ENCODE results near the gene HLA-DMB.

HLA-DMB gene

DNA sequence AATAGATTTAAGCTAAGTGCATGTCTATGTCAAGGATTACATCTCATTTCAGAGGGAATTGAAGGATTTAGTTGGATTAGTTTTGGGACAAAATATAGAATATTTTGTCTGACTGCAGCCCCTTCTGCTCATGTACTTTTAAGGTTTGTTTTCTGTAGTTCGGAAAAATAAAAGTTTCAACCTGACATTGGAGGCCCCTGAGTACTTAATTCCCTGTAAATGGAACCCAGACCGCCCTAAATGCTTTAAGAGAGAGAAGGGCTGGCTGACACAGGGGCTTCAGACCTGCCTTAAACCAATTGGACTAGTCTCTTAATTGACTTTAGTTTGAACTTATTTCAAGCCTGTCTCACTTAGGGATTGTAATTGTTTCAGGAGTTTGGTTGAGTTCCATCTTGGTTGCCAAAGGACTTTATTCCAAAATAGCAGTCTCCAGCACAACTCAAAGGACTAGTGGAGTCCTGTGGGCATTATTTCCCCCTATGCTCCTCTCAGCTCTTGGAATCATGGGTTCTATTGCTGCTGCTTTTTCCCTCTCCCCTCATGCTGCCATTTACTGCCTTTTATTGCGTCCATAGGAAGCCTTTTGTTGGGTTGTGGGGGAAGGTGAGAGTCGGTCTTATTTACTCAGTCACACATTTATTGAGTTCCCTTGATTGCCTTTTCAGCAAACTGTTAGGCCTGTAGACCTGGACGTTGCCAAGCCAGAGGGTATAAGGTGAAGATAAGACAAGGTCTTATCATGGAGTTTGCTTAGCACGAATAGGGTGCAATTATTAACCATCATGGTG is 42.1 kb upstream of the HLA-DMB start:
- no peak for TF ChIP-seq ZBTB7A (IDR thresholded peaks at IDR 0.05; ENCODE audit: low read depth)
- no peak for TF ChIP-seq YY1 (IDR thresholded peaks at IDR 0.05; ENCODE audit: low read depth)
- no peak for TF ChIP-seq NFIC (IDR thresholded peaks at IDR 0.05)
- TF ChIP-seq, protein P1, sequence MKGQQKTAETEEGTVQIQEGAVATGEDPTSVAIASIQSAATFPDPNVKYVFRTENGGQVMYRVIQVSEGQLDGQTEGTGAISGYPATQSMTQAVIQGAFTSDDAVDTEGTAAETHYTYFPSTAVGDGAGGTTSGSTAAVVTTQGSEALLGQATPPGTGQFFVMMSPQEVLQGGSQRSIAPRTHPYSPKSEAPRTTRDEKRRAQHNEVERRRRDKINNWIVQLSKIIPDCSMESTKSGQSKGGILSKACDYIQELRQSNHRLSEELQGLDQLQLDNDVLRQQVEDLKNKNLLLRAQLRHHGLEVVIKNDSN (IDR thresholded peaks at IDR 0.05), result no peak
- no peak for TF ChIP-seq TAF1 (IDR thresholded peaks at IDR 0.05; ENCODE audit: low read depth)
- TF ChIP-seq EP300 (IDR thresholded peaks at IDR 0.05; ENCODE audit: borderline replicate concordance), result no peak
- no peak for TF ChIP-seq FOXM1 (IDR thresholded peaks at IDR 0.05; ENCODE audit: borderline replicate concordance, low read depth)
- no peak for TF ChIP-seq CREB1 (IDR thresholded peaks at IDR 0.05; ENCODE audit: low read depth)
- TF ChIP-seq TEAD4 (IDR thresholded peaks at IDR 0.05), result no peak
- no peak for TF ChIP-seq TCF12 (IDR thresholded peaks at IDR 0.05; ENCODE audit: low read depth)
- TF ChIP-seq, protein P2, sequence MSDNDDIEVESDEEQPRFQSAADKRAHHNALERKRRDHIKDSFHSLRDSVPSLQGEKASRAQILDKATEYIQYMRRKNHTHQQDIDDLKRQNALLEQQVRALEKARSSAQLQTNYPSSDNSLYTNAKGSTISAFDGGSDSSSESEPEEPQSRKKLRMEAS (IDR thresholded peaks at IDR 0.05), result no peak
- TF ChIP-seq, protein P3, sequence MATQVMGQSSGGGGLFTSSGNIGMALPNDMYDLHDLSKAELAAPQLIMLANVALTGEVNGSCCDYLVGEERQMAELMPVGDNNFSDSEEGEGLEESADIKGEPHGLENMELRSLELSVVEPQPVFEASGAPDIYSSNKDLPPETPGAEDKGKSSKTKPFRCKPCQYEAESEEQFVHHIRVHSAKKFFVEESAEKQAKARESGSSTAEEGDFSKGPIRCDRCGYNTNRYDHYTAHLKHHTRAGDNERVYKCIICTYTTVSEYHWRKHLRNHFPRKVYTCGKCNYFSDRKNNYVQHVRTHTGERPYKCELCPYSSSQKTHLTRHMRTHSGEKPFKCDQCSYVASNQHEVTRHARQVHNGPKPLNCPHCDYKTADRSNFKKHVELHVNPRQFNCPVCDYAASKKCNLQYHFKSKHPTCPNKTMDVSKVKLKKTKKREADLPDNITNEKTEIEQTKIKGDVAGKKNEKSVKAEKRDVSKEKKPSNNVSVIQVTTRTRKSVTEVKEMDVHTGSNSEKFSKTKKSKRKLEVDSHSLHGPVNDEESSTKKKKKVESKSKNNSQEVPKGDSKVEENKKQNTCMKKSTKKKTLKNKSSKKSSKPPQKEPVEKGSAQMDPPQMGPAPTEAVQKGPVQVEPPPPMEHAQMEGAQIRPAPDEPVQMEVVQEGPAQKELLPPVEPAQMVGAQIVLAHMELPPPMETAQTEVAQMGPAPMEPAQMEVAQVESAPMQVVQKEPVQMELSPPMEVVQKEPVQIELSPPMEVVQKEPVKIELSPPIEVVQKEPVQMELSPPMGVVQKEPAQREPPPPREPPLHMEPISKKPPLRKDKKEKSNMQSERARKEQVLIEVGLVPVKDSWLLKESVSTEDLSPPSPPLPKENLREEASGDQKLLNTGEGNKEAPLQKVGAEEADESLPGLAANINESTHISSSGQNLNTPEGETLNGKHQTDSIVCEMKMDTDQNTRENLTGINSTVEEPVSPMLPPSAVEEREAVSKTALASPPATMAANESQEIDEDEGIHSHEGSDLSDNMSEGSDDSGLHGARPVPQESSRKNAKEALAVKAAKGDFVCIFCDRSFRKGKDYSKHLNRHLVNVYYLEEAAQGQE (IDR thresholded peaks at IDR 0.05; ENCODE audit: low read depth), result no peak
- no peak for TF ChIP-seq CEBPB (IDR thresholded peaks at IDR 0.05)
- TF ChIP-seq RAD21 (IDR thresholded peaks at IDR 0.05; ENCODE audit: low read depth), result no peak
- TF ChIP-seq EGR1 (IDR thresholded peaks at IDR 0.05), result no peak

DNA sequence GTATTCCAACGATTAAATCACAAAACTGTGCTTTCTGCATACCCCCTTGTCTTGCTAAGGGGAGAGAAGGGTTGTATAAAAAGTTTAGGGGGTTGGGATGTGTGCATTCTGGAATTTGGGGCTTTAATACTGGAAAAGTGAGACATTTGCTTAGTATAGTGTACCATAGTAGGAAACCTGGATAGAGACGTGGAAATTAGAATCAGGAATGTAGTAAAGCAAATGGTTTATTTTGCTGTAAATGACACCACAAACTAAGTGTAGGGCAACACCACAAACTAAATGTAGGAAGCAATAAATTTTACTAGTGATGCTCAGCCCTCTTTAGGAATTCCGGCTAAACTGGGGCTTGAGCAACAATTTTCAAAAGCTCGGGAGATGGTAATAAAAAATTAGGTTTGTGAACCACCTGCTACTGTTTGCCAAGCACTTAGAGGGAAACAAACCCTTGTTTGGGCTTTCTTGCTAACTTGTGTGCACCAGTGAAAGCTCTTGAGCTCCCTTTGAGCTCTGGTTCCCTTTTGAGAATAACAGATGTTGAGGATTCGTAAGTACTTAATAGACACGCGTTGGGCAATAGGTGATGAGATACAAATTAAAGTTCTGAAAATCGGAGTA is 41.4 kb upstream of the HLA-DMB start:
- TF ChIP-seq NFIC (IDR thresholded peaks at IDR 0.05), result no peak
- TF ChIP-seq RAD21 (IDR thresholded peaks at IDR 0.05; ENCODE audit: low read depth), result no peak
- no peak for TF ChIP-seq TAF1 (IDR thresholded peaks at IDR 0.05; ENCODE audit: low read depth)
- TF ChIP-seq EP300 (IDR thresholded peaks at IDR 0.05; ENCODE audit: borderline replicate concordance), result no peak
- TF ChIP-seq CREB1 (IDR thresholded peaks at IDR 0.05; ENCODE audit: low read depth), result no peak
- no peak for TF ChIP-seq FOXM1 (IDR thresholded peaks at IDR 0.05; ENCODE audit: borderline replicate concordance, low read depth)
- no peak for TF ChIP-seq TEAD4 (IDR thresholded peaks at IDR 0.05)
- TF ChIP-seq, protein P2 (IDR thresholded peaks at IDR 0.05), result no peak
- TF ChIP-seq YY1 (IDR thresholded peaks at IDR 0.05; ENCODE audit: low read depth), result no peak
- no peak for TF ChIP-seq CEBPB (IDR thresholded peaks at IDR 0.05)
- TF ChIP-seq, protein P3 (IDR thresholded peaks at IDR 0.05; ENCODE audit: low read depth), result no peak
- no peak for TF ChIP-seq EGR1 (IDR thresholded peaks at IDR 0.05)
- no peak for TF ChIP-seq TCF12 (IDR thresholded peaks at IDR 0.05; ENCODE audit: low read depth)
- TF ChIP-seq, protein P1 (IDR thresholded peaks at IDR 0.05), result no peak
- no peak for TF ChIP-seq ZBTB7A (IDR thresholded peaks at IDR 0.05; ENCODE audit: low read depth)

DNA sequence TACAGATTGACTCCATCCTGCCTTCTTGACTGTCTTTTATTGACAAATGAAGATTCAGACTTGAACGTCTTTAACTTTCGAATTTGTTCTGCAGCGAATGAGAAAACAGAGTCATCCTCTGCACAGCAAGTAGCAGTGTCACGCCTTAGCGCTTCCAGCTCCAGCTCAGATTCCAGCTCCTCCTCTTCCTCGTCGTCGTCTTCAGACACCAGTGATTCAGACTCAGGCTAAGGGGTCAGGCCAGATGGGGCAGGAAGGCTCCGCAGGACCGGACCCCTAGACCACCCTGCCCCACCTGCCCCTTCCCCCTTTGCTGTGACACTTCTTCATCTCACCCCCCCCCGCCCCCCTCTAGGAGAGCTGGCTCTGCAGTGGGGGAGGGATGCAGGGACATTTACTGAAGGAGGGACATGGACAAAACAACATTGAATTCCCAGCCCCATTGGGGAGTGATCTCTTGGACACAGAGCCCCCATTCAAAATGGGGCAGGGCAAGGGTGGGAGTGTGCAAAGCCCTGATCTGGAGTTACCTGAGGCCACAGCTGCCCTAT is 39.7 kb upstream of the HLA-DMB start:
- TF ChIP-seq ZBTB7A (IDR thresholded peaks at IDR 0.05; ENCODE audit: low read depth) (no peak), YY1 (IDR thresholded peaks at IDR 0.05; ENCODE audit: low read depth) (no peak), EGR1 (IDR thresholded peaks at IDR 0.05) (no peak), TEAD4 (IDR thresholded peaks at IDR 0.05) (no peak), FOXM1 (IDR thresholded peaks at IDR 0.05; ENCODE audit: borderline replicate concordance, low read depth) (no peak), RAD21 (IDR thresholded peaks at IDR 0.05; ENCODE audit: low read depth) (no peak), TCF12 (IDR thresholded peaks at IDR 0.05; ENCODE audit: low read depth) (no peak), TAF1 (IDR thresholded peaks at IDR 0.05; ENCODE audit: low read depth) (no peak), CEBPB (IDR thresholded peaks at IDR 0.05) (no peak), NFIC (IDR thresholded peaks at IDR 0.05) (no peak), EP300 (IDR thresholded peaks at IDR 0.05; ENCODE audit: borderline replicate concordance) (no peak)
- TF ChIP-seq, protein P2 (IDR thresholded peaks at IDR 0.05), result no peak
- TF ChIP-seq, protein P3 (IDR thresholded peaks at IDR 0.05; ENCODE audit: low read depth), result no peak
- TF ChIP-seq, protein P1 (IDR thresholded peaks at IDR 0.05), result no peak
